ENCODE measurements around the gene TRIM10. TPM values are rescaled to one million over a fixed set of nuclear protein-coding genes. Genes with fewer than 3 reads are reported as not detected.

TRIM10 gene
- total RNA-seq, 3 donors from 2014 or later (not counting 1 experiment from before 2014, with no cell fraction given) = not detected

GRCh38 chr6:30158475-30159040 is 2.5 kb downstream of the TRIM10 start:
- no peaks in the 10 kb centered on the region for H3K4me1 Mint-ChIP-seq
- no peaks in the 10 kb centered on the region for H3K36me3 ChIP-seq (ENCODE audit: control insufficient read depth, insufficient read depth, low read length)
- no peak overlapping the region for H3K27ac Mint-ChIP-seq
- TF ChIP-seq CTCF (IDR thresholded peaks at IDR 0.05) = no peak
- H3K9me3 ChIP-seq (ENCODE audit: control insufficient read depth, insufficient read depth, low read length) = no peaks in the 10 kb centered on the region
- no peak overlapping the region for H3K27ac ChIP-seq (ENCODE audit: low read length)
- H3K4me1 ChIP-seq (ENCODE audit: control insufficient read depth, insufficient read depth, low read length) = no peaks in the 10 kb centered on the region
- H3K4me3 ChIP-seq (ENCODE audit: low read length) = no peak overlapping the region
- 74% methylated on average over 3 of the region's 3 CpGs for WGBS (ENCODE audit: insufficient coverage)
- intact Hi-C loops (cut with micrococcal nuclease) = no loop called here
- no peak for ATAC-seq
- H3K27me3 ChIP-seq (ENCODE audit: control insufficient read depth, insufficient read depth, low read length) = peaks cover 5% of the 10 kb centered on the region
- no peaks in the 10 kb centered on the region for H3K9me3 Mint-ChIP-seq
- H3K4me3 Mint-ChIP-seq = no peak overlapping the region
- no peaks in the 10 kb centered on the region for H3K36me3 Mint-ChIP-seq
- no peak for DNase-seq
- H3K27me3 Mint-ChIP-seq (ENCODE audit: low read depth in 2 of 2) = peaks cover 15 to 39% of the 10 kb centered on the region in 2 donors

GRCh38 chr6:30157999-30158398 is 3.0 kb downstream of the TRIM10 start:
- 88% methylated on average over 2 of the region's 2 CpGs for WGBS (ENCODE audit: insufficient coverage)
- no peaks in the 10 kb centered on the region for H3K4me1 Mint-ChIP-seq
- H3K27ac Mint-ChIP-seq = no peak overlapping the region
- DNase-seq = no peak
- no peak overlapping the region for H3K27ac ChIP-seq (ENCODE audit: low read length)
- H3K9me3 ChIP-seq (ENCODE audit: control insufficient read depth, insufficient read depth, low read length) = no peaks in the 10 kb centered on the region
- H3K9me3 Mint-ChIP-seq = no peaks in the 10 kb centered on the region
- peaks cover 18 to 45% of the 10 kb centered on the region in 2 donors for H3K27me3 Mint-ChIP-seq (ENCODE audit: low read depth in 2 of 2)
- H3K36me3 ChIP-seq (ENCODE audit: control insufficient read depth, insufficient read depth, low read length) = no peaks in the 10 kb centered on the region
- no peaks in the 10 kb centered on the region for H3K4me1 ChIP-seq (ENCODE audit: control insufficient read depth, insufficient read depth, low read length)
- intact Hi-C loops (cut with micrococcal nuclease) = no loop called here
- H3K4me3 ChIP-seq (ENCODE audit: low read length) = no peak overlapping the region
- no peak for TF ChIP-seq CTCF (IDR thresholded peaks at IDR 0.05)
- H3K36me3 Mint-ChIP-seq = no peaks in the 10 kb centered on the region
- no peak overlapping the region for H3K4me3 Mint-ChIP-seq
- no peak for ATAC-seq
- peaks cover 5% of the 10 kb centered on the region for H3K27me3 ChIP-seq (ENCODE audit: control insufficient read depth, insufficient read depth, low read length)

- no peak for TF ChIP-seq CTCF (IDR thresholded peaks at IDR 0.05)
- no peak overlapping the region for H3K27ac ChIP-seq (ENCODE audit: low read length)
- H3K36me3 Mint-ChIP-seq = no peaks in the 10 kb centered on the region
- peaks cover 5% of the 10 kb centered on the region for H3K27me3 ChIP-seq (ENCODE audit: control insufficient read depth, insufficient read depth, low read length)
- no peak overlapping the region for H3K4me3 ChIP-seq (ENCODE audit: low read length)
- no peaks in the 10 kb centered on the region for H3K9me3 Mint-ChIP-seq
- peaks cover 18 to 46% of the 10 kb centered on the region in 2 donors for H3K27me3 Mint-ChIP-seq (ENCODE audit: low read depth in 2 of 2)
- no peak overlapping the region for H3K27ac Mint-ChIP-seq
- intact Hi-C loops (cut with micrococcal nuclease) = no loop called here
- no peak for DNase-seq
- H3K9me3 ChIP-seq (ENCODE audit: control insufficient read depth, insufficient read depth, low read length) = no peaks in the 10 kb centered on the region
- H3K4me1 Mint-ChIP-seq = no peaks in the 10 kb centered on the region
- H3K36me3 ChIP-seq (ENCODE audit: control insufficient read depth, insufficient read depth, low read length) = no peaks in the 10 kb centered on the region
- no peak for ATAC-seq
- H3K4me3 Mint-ChIP-seq = no peak overlapping the region
- no peaks in the 10 kb centered on the region for H3K4me1 ChIP-seq (ENCODE audit: control insufficient read depth, insufficient read depth, low read length)
Observed at GRCh38 chr6:30157581-30157980, 3.4 kb downstream of the TRIM10 start.

GRCh38 chr6:30156774-30157173 is 4.2 kb downstream of the TRIM10 start:
- Histone ChIP-seq H3K9me3 (ENCODE audit: control insufficient read depth, insufficient read depth, low read length) (no peaks in the 10 kb centered on the region), H3K27ac (ENCODE audit: low read length) (no peak overlapping the region), H3K4me3 (ENCODE audit: low read length) (no peak overlapping the region), H3K36me3 (ENCODE audit: control insufficient read depth, insufficient read depth, low read length) (no peaks in the 10 kb centered on the region), H3K4me1 (ENCODE audit: control insufficient read depth, insufficient read depth, low read length) (no peaks in the 10 kb centered on the region), H3K27me3 (ENCODE audit: control insufficient read depth, insufficient read depth, low read length) (peaks cover 5% of the 10 kb centered on the region)
- Mint-ChIP-seq H3K36me3 (no peaks in the 10 kb centered on the region), H3K9me3 (no peaks in the 10 kb centered on the region), H3K4me3 (no peak overlapping the region), H3K27me3 (ENCODE audit: low read depth in 2 of 2) (peaks cover 18 to 46% of the 10 kb centered on the region in 2 donors), H3K27ac (no peak overlapping the region), H3K4me1 (peaks cover under 1% of the 10 kb centered on the region in 2 donors)
- no peak for DNase-seq
- no peak for TF ChIP-seq CTCF (IDR thresholded peaks at IDR 0.05)
- no peak for ATAC-seq
- 87% methylated on average over 9 of the region's 9 CpGs for WGBS (ENCODE audit: insufficient coverage)
- intact Hi-C loops (cut with micrococcal nuclease) = no loop called here
